H9 (cell line): Measurements from ENCODE around the gene SLC25A26. TPM values are rescaled to one million over a fixed set of nuclear protein-coding genes. Genes with fewer than 3 reads are reported as not detected.

ENCODE experiments used
- DNase-seq: peaks from one replicate; pipeline ENCODE4 v3.0.0-alpha.2; 2017
- H2AFZ ChIP-seq: one replicate; pipeline ENCODE4 v1.6.1; 2013; ENCODE audit warnings: mild to moderate bottlenecking, low read length, control low read depth, moderate library complexity
- H2AK5ac ChIP-seq: 2 replicates; pipeline ENCODE4 v1.6.1; 2013; ENCODE audit warnings: low read length, control low read depth, mixed read lengths; ENCODE audit not compliant: insufficient read length
- H2BK120ac ChIP-seq: one replicate; pipeline ENCODE4 v1.6.1; 2013; ENCODE audit warnings: low read depth, mild to moderate bottlenecking, low read length, control low read depth, inconsistent platforms; ENCODE audit not compliant: poor library complexity, severe bottlenecking
- H2BK12ac ChIP-seq: 2 replicates; pipeline ENCODE4 v1.6.1; 2013; ENCODE audit warnings: low read length, control low read depth, mixed read lengths, low read depth; ENCODE audit not compliant: insufficient read length
- H2BK15ac ChIP-seq: 2 replicates; pipeline ENCODE4 v1.6.1; 2013; ENCODE audit warnings: low read depth, low read length, control low read depth
- H2BK20ac ChIP-seq: one replicate; pipeline ENCODE4 v1.6.1; 2013; ENCODE audit warnings: low read depth, mild to moderate bottlenecking, low read length, control low read depth, inconsistent platforms; ENCODE audit not compliant: poor library complexity, severe bottlenecking
- H2BK5ac ChIP-seq: 2 replicates; pipeline ENCODE4 v1.6.1; 2013; ENCODE audit warnings: low read length, control low read depth, mixed read lengths; ENCODE audit not compliant: insufficient read length
- H3K14ac ChIP-seq: 2 replicates; pipeline ENCODE4 v1.6.1; 2013; ENCODE audit warnings: low read length, control low read depth; ENCODE audit not compliant: insufficient read depth
- H3K18ac ChIP-seq: 2 replicates; pipeline ENCODE4 v1.6.1; 2013; ENCODE audit warnings: low read depth, mild to moderate bottlenecking, mixed read lengths, low read length, control low read depth; ENCODE audit not compliant: insufficient read length
- H3K23ac ChIP-seq: 2 replicates; pipeline ENCODE4 v1.6.1; 2013; ENCODE audit warnings: low read length, control low read depth, mixed read lengths, low read depth; ENCODE audit not compliant: insufficient read length
- H3K23me2 ChIP-seq: 2 replicates; pipeline ENCODE4 v1.6.1; 2013; ENCODE audit warnings: low read depth, mild to moderate bottlenecking, mixed read lengths, low read length, control low read depth; ENCODE audit not compliant: insufficient read length, poor library complexity, severe bottlenecking
- H3K27ac ChIP-seq: 2 replicates; pipeline ENCODE4 v1.5.1; 2013; ENCODE audit warnings: low read length, control low read depth, mixed read lengths, low read depth; ENCODE audit not compliant: insufficient read length
- H3K27me3 ChIP-seq: 2 replicates; pipeline ENCODE4 v1.6.1; 2013; ENCODE audit warnings: low read length, control low read depth, inconsistent platforms; ENCODE audit not compliant: insufficient read depth
- H3K4ac ChIP-seq: 2 replicates; pipeline ENCODE4 v1.6.1; 2013; ENCODE audit warnings: low read depth, mild to moderate bottlenecking, control low read depth, inconsistent platforms, low read length, moderate library complexity
- H3K4me1 ChIP-seq: 2 replicates; pipeline ENCODE4 v1.6.1; 2013; ENCODE audit warnings: low read length, control low read depth, inconsistent platforms; ENCODE audit not compliant: insufficient read depth
- H3K4me2 ChIP-seq: 2 replicates; pipeline ENCODE4 v1.6.1; 2013; ENCODE audit warnings: low read length, control low read depth, mixed read lengths; ENCODE audit not compliant: insufficient read length, insufficient read depth
- H3K56ac ChIP-seq: 2 replicates; pipeline ENCODE4 v1.6.1; 2013; ENCODE audit warnings: low read depth, mild to moderate bottlenecking, mixed read lengths, low read length, control low read depth; ENCODE audit not compliant: insufficient read length
- H3K79me1 ChIP-seq: 2 replicates; pipeline ENCODE4 v1.6.1; 2013; ENCODE audit warnings: low read depth, mild to moderate bottlenecking, moderate library complexity, low read length, control low read depth, inconsistent platforms; ENCODE audit not compliant: insufficient read depth, poor library complexity, severe bottlenecking
- H3K79me2 ChIP-seq: 2 replicates; pipeline ENCODE4 v1.6.1; 2013; ENCODE audit warnings: low read length, control low read depth, inconsistent platforms; ENCODE audit not compliant: insufficient read depth
- H3K9ac ChIP-seq: 2 replicates; pipeline ENCODE4 v1.6.1; 2013; ENCODE audit warnings: low read length, control low read depth, mixed read lengths; ENCODE audit not compliant: insufficient read length; ENCODE audit errors: extremely low read depth
- H3K9me3 ChIP-seq: one replicate; pipeline ENCODE4 v1.6.1; 2013; ENCODE audit warnings: low read depth, low read length, inconsistent platforms; ENCODE audit not compliant: control insufficient read depth
- H3T11ph ChIP-seq: one replicate; pipeline ENCODE4 v1.6.1; 2013; ENCODE audit warnings: mild to moderate bottlenecking, low read length, control low read depth, inconsistent platforms
- H4K20me1 ChIP-seq: one replicate; pipeline ENCODE4 v1.6.1; 2013; ENCODE audit not compliant: control insufficient read depth, insufficient read length, insufficient read depth
- H4K5ac ChIP-seq: 2 replicates; pipeline ENCODE4 v1.6.1; 2013; ENCODE audit warnings: low read depth, mild to moderate bottlenecking, mixed read lengths, low read length, control low read depth; ENCODE audit not compliant: insufficient read length
- H4K8ac ChIP-seq: replicated peaks from 2 replicates; pipeline ENCODE4 v1.6.1; 2013; ENCODE audit warnings: low read length, control low read depth, mixed read lengths, low read depth; ENCODE audit not compliant: insufficient read length
- H4K91ac ChIP-seq: 2 replicates; pipeline ENCODE4 v1.6.1; 2013; ENCODE audit warnings: low read depth, mild to moderate bottlenecking, moderate library complexity, mixed read lengths, low read length, control low read depth; ENCODE audit not compliant: insufficient read length
- H3K27ac Mint-ChIP-seq, 3 experiments: 2 replicates in 2 of 3; 3 replicates in 1 of 3; pipeline ENCODE4 v1.8.0; 2020 to 2021; ENCODE audit warnings: mixed read lengths in 3 of 3, mild to moderate bottlenecking in 1 of 3, moderate library complexity in 1 of 3
- H3K27me3 Mint-ChIP-seq: 2 replicates; pipeline ENCODE4 v1.8.0; 2021; ENCODE audit warnings: low read depth, mild to moderate bottlenecking, moderate library complexity, mixed read lengths
- H3K36me3 Mint-ChIP-seq, 3 experiments: 2 replicates in 2 of 3; 3 replicates in 1 of 3; pipeline ENCODE4 v1.8.0; 2020 to 2021; ENCODE audit warnings: low read depth in 3 of 3, mixed read lengths in 3 of 3; ENCODE audit not compliant: insufficient read depth in 1 of 3
- H3K4me1 Mint-ChIP-seq, 2 experiments: 2 replicates each; pipeline ENCODE4 v1.8.0; 2020; ENCODE audit warnings: mixed read lengths in 2 of 2
- H3K4me3 Mint-ChIP-seq, 2 experiments: 2 replicates in 1 of 2; 3 replicates in 1 of 2; pipeline ENCODE4 v1.8.0; 2020 to 2021; ENCODE audit warnings: mild to moderate bottlenecking in 2 of 2, mixed read lengths in 2 of 2, moderate library complexity in 1 of 2
- H3K9me3 Mint-ChIP-seq, 2 experiments: 2 replicates in 1 of 2; 3 replicates in 1 of 2; pipeline ENCODE4 v1.8.0; 2020; ENCODE audit warnings: mild to moderate bottlenecking in 2 of 2, mixed read lengths in 2 of 2, moderate library complexity in 1 of 2
- CTCF ChIP-seq: fragments of 200-600 bp; sonication (generic); conservative IDR thresholded peaks from 3 replicates; pipeline ENCODE4 v1.8.0; 2021; ENCODE audit warnings: antibody characterized with exemption, mild to moderate bottlenecking
- WGBS: extraction: QIAGEN DNeasy Blood & Tissue Kit; methylation state at CpG from one replicate; pipeline ENCODE4 v1.1.7; 2013; ENCODE audit warnings: missing lambda C conversion rate, low lambda C conversion rate, mixed read lengths; ENCODE audit not compliant: insufficient read length; ENCODE audit errors: extremely low coverage; 5-methylcytosine and 5-hydroxymethylcytosine counted together
- total RNA-seq: library from RNA; stranded (reverse); gene quantifications from 2 replicates; pipeline ENCODE4 v1.2.1, GENCODE V29; 2021

Gene SLC25A26
- total RNA-seq, 1 experiment from 2014 or later, result 30.2 TPM

DNA sequence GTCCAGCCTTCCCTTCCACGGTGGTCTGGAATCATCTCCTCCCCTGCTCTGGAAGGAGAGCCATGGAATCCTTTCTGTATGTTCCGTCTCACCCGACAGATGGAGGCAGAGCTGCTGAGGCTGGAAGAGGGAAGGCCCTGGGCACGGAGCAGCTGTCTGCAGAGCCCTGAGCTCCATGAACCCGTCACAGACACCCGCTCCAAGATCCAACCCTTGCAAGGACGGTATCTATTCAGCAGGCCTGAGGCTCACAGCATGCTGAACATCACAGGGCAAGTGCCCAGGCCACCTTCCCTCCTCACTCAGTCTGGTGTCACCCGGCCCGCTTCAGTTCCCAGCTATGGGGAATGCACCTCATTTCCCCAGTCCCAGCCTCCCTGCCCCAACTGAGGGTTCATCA is 176.1 kb downstream of the SLC25A26 start:
- Histone ChIP-seq H3K9me3 (no peaks in the 10 kb centered on the region), H2AK5ac (no peak overlapping the region), H3K23ac (no peak overlapping the region), H2BK120ac (no peak overlapping the region), H4K91ac (no peak overlapping the region), H2BK15ac (no peak overlapping the region), H3K4ac (no peak overlapping the region), H3K27me3 (no peaks in the 10 kb centered on the region), H3K79me1 (peaks cover 2% of the 10 kb centered on the region), H2AFZ (no peak overlapping the region), H2BK20ac (no peak overlapping the region), H3K56ac (no peak overlapping the region), H3K9ac (no peak overlapping the region), H3K18ac (no peak overlapping the region), H4K5ac (no peak overlapping the region), H2BK12ac (no peak overlapping the region), H4K20me1 (no peaks in the 10 kb centered on the region), H3K79me2 (no peaks in the 10 kb centered on the region), H4K8ac (no peak overlapping the region), H3K27ac (no peak overlapping the region), H3K4me2 (no peak overlapping the region), H3K23me2 (no peaks in the 10 kb centered on the region), H3T11ph (no peak overlapping the region), H2BK5ac (no peak overlapping the region), H3K4me1 (no peaks in the 10 kb centered on the region), H3K14ac (no peak overlapping the region)
- H3K4me3 Mint-ChIP-seq, result no peak overlapping the region
- H3K36me3 Mint-ChIP-seq, result peaks cover 65 to 96% (median 93%) of the 10 kb centered on the region in 3 experiments
- WGBS, result no CpG with 5 or more reads among the region's 9 CpGs
- no peaks in the 10 kb centered on the region; a peak in 1 of 5 replicates for H3K9me3 Mint-ChIP-seq
- DNase-seq, result no peak
- no peaks in the 10 kb centered on the region; the same call in 1 of the 2 replicates for H3K27me3 Mint-ChIP-seq
- no peak for TF ChIP-seq CTCF
- peaks cover 9 to 12% of the 10 kb centered on the region in 2 experiments for H3K4me1 Mint-ChIP-seq
- peak overlapping the region in 1 of 3 experiments; percentile 28; a peak in 2 of 7 replicates for H3K27ac Mint-ChIP-seq
